GM19455 (cell line): ENCODE results near the gene PNPLA2.

ENCODE experiments used
- ATAC-seq: cut with Tn5 transposase; IDR thresholded peaks from one replicate; pipeline ENCODE4 v1.9.1; 2021; ENCODE audit not compliant: unreplicated experiment

PNPLA2 gene

DNA sequence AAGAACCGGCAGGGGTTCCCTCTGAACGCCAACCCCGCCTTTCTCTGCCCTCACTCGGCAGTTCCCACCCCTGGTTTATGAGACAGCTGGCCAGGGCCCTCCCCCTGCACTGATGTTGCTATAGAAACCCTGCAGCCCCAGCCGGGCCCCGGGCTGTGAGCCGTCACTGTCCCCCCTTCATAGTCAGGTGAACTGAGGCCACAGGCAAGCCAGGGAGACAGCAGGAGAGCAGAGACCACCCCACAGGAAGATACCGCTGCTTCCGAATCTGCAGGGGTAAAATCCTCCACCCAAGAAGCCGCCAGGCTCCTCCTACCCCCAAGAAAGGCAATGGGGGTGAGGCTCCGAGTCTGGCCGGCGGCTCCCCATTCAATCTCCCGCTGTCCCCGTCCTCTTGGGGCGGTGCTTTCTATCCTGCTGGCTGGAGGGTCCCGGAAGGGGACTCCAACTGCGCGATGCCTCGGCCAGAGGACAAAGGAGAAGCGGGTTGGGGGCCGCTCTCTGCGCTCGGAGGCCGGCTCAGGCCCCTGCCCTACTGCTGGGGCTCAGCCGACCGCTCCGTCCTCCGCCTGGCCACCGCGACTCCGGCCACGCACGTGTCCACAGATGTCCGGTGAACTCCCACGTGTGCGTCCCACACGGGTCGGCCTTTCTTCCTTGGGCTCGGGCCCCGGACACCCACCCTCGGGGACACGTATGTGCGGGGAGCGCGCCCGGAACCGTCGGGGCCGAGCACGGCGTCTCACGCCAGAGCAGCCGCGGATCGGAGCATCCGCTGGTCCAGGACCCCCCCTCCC lies 21.2 kb upstream of the PNPLA2 start:
- ATAC-seq, result peak; percentile 40

DNA sequence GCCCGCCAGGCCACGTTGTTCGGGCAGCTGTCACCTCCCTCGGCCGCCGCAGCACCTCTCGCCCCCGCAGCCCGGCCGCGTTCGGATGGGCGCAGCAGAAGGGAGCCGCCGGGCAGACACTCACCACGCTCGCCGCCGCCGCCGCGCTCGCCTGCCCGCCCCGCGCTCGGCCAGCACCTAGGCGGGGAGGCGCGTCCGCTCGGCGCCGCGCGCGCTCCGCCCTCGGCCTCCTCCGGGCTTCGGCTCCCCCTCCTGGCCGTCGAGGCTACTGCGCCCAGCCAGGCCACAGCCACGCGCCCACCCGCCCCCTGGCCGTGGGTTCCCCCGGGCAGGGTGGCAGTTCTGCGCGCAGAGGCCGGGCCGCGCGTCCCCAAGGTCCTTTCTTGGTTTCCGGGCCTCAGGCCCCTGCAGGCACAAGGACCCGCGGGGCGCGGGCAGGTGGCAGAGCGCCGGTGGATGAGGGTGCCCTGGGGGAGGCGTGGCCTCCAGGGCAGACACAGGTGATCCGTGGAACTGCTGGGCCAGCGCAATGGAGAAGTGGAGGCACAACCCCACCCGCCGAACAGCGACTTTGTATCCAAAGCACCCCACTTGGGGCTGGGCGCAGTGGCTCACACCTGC lies 20.5 kb upstream of the PNPLA2 start, which contains the start of gene SLC25A22:
TSS of gene SLC25A22 (minus strand) at position 189 of the 621 bp plus-strand sequence. CDS start 3,275 bp downstream, outside the sequence.
- ATAC-seq, result peak; percentile 56

DNA sequence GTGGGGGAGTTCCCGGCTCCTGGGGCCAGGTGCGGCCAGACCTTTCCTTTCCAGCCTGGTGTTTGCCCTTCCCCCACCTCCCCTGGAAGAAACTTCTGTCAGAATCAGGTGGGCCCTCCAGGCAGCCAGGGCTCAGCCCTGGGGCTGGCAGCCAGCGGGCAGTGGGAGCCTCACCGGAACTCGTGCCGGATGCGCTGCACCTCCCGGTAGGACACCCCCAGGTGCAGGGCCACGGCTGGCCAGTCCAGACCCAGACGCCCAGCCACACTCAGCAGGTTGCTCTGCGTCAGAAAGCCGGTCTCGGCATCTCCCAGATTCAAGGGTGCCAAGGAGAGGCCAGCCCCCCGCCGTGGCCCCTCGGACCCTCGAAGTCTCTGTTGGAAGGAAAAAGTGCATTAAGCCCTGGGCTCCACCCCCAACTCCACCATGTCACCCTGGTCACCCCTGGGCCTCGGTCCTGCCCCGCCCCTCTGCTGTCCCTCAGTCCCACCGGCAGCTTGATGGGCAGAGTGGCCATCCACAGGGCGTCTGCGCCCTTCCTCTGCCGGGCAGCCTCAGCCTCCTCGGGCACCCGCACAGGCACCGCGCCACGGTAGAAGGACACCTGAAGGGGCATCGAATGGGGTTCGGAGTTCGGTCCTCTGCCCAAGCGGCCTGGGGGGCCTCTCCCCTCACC lies 18.9 kb upstream of the PNPLA2 start:
- no peak for ATAC-seq

DNA sequence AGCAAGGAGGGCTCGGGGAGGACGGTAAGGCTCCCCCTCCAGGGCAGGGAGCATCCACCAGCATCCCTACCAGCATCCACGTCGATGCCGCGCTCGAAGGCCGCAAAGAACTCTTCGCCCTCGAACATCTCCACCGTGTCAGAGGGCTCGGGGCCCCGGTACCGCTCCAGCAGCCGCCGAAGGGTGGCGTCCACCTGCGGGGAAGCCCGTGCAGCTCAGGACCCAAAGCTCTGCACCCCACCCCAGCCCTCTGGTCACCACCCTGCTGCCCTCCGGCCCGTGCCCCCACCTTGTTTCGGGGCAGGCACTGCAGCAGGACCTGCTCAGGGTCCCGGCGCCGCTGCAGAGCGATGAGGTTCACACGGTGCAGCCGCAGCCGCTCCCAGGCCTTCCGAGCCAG lies 18.2 kb upstream of the PNPLA2 start:
- no peak for ATAC-seq

DNA sequence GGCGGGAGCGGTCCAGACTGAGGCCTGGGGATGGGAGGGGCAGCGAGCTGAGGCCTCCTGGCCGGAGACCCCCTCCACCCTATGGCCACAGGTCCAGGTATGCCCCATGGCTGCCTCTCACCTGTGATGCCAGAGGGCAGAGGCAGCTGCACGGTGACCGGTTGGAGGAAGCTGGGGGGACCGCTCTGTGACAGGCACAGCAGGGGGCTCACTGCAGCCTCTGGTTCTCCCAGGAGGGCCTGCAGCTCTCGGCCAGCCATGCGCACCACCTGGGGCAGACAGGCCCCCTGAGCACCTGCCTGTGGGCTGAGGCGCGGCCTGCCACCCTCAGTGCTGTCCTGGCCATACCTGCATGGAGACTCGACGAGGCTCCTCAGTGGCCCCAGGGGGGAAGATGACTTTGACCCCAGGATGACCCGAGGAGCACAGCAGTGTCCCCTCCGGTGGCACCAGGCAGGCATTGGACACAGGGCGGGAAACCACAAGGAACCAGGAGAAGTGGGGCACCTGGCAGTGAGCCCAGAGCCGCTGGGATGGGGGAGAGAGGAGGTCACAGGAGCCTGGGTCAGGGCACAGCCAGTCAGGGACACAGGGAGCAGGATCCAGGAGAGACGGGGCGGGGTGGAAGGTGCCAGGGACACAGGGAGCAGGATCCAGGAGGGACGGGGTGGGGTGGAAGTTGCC lies 17.5 kb upstream of the PNPLA2 start:
- no peak for ATAC-seq

DNA sequence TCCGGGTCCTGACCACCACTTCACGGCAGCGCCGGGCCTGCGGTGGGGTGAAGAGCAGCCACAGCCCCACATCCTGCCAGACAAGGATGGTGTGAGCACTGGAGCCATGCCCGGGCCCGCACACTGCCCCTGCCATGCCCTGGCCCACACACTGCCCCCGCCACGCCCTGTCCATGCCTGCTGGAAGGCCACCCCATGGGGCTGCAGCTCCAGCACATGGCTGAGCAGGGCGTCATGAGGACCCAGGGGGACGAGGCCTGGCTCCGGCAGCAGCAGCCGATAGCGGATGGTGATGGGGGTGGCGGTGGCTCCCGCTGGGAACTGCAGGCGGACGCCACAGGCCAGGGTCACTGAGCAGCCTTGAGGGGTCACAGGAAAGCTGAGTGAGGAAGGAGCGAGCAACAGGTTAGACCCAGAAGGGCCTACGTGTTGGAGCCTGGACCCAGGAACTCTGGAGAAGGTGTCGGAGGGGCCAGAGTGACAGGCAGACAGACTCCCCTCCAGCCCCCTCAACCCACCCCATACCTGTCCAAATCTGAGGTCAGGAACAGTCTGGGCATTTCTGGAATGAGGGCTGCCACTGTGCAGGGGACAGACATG lies 16.6 kb upstream of the PNPLA2 start:
- ATAC-seq, result no peak

DNA sequence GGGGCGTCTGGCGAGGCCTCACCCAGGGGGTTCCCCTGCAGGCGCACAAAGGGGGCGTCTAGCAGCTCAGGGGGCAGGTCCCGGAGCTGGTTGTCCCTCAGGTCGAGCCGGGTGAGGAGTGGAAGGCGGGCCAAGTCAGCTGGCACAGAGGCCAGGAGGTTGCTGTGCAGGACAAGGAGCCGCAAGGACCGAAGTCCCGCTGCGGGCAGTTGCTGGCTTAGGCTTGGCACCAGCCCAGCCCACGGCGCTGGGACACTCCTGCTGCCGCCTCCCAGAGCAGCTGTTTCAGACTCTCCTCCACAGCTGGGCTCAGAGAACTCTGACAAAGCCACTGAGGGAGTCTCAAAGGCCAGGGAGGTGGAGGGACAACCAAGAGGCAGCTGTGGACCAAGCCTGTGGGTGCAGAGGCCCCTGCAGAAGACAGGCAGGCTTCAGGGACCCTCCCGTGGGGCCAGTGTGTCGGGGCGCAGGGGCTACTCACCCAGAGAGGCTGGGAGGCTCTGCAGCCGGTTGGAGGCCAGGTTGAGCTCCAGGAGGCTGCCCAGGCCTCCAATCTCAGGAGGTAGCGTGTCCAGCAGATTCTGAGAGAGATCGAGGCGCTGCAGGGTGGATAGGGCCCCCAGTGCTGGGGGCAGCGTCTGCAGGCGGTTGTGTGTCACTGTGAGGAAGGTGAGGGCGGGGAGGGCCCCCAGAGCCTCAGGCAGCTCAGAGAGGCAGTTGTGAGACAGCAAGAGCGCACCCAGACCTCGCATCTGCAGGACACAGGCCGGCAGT lies 15.8 kb upstream of the PNPLA2 start:
- ATAC-seq, result no peak

DNA sequence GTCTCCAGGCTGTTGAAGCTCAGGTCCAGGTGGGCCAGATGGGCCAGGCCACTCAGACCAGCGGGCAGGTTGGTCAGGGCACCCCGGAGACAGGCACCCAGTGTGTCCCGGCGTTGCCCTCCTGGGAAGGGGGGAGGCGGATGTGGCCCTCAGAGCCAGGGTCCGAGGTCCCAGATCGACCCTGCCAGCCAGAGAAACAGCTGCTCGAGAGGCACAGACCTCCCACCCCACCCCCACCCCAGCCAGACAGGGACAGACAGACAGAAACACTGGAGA lies 15.3 kb upstream of the PNPLA2 start:
- ATAC-seq, result no peak

DNA sequence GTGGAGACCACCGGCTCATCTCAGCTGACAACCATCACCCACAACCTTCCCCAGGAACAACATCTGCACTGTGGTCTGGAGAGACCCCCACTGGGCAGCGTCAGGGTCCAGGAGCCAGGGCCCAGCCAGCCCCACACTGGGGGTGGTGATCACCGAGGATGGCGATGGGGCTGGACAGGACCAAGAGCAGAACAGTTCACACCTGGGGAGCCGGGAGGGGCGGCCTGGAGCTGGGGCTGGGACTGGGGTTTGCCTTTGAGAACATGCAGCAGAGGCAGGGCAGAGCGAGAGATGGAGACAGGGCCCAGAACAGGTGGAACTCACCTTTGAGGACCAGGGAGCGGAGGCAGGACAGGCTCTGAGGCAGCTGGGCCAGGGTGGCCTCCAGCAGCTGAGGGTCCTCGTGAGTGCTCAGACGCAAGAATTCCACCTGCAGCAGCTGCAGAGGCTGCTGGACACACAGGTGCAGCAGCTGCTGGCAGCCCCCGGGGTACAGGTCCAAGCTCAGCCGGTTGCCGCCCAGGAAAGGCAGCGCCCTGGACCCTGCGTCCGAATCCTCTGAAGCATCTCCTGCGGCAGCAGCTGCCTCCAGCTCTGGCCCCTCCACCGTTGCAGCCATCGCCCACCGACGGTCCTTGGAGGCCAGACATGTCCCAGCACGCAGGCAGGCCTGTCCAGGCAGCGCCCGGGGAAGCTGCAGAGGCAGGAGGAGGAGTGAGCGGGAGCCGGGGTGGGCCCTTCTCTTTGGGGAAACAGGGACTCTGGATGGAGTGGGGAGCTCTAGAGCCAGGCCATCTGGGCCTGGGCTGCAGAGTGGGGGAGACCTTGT lies 14.7 kb upstream of the PNPLA2 start:
- no peak for ATAC-seq

DNA sequence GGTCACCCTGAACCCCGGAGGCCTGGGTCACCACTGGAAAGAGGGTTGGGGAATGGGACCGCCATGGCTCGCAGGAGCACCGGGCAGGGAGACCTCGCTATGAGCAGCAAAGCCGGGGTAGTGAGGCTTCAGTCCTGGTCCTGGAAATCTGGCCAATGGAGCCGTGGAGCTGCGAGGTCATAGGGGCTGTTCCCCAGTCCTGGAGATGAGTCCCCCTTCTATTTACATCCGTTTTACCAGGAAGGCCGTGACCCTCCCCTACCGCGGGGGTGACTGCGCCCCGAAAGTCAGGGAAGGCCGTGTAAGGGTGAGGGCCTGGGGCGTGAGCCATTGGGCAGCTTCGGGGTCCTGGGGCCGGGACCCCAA lies 14.1 kb upstream of the PNPLA2 start:
- ATAC-seq, result no peak

DNA sequence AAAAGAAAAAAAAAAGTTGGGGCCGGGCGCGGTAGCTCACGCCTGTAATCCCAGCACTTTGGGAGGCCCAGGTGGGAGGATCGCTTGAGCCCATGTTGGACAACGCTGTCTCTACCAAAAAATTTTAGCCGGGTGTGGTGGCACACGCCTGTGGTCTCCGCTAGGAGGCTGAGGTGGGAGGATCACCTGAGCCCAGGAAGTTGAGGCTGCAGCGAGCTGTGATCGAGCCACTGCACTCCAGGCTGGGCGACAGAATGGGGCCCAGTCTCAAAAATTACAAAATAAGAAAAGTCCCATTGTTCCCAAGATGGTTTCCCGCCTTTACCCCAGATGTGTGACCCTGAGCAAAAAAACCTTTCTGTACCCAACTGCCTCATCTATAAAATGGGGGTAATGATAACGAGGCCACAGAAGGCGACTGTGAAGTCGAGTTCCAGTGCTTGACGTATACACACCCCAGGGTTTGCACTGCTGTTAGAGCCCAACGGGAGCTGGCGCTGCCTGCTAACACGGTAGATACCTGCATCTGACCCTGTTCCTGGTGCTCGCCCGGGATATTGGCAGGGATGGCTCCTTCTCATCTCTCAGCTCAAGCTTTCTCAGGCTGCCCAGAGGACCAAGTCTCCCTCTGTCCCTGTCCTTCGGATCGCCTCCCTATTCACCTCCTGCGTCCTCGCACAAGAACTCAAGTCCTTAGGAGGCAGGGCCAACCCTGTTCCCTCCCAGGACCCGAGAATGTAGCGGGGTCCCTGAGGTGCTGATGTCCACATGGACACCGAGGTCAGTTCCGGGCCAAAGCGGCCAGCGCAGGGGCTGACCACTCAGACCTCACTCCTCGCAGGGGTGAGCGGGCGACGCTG lies 10.1 kb upstream of the PNPLA2 start:
- no peak for ATAC-seq

DNA sequence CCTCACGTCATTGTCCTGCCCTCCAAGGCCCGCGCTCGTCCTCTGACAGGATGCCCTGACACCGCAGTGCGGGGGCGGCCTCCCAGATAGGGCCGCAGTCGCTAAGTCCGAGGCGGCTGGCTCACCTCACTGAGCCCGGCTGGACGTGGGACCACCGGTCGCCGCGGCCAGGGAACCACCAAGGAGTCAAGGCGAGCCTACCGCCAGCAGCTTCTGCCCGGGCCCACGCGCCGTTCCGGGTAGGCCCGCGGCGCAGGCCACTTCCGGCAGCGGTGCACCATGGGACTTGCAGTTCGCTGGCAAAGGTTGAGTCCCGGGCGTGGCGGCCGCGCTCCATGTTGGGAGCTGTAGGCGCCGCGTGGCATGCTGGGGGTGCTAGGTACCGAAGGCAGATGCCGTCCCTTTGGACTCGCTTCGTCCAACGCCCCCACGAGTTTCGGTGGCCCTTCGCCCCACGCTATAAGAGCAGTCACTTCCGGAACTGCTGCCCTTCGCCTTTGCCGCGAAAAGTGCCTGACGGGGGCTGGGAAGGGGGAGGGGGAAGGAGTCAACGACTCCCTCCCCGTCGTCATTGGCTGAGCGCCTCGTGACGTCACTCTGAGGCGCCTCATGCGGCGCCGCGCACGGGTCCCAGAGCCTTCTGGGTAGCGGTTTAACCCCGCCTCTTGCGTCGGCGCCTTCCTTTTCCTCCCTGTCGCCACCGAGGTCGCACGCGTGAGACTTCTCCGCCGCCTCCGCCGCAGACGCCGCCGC lies 9.3 kb upstream of the PNPLA2 start, which contains the start of gene RPLP2:
TSS of gene RPLP2 (plus strand) at position 681 of the 753 bp plus-strand sequence. CDS start 268 bp downstream, outside the sequence.
- peak; percentile 70 for ATAC-seq

DNA sequence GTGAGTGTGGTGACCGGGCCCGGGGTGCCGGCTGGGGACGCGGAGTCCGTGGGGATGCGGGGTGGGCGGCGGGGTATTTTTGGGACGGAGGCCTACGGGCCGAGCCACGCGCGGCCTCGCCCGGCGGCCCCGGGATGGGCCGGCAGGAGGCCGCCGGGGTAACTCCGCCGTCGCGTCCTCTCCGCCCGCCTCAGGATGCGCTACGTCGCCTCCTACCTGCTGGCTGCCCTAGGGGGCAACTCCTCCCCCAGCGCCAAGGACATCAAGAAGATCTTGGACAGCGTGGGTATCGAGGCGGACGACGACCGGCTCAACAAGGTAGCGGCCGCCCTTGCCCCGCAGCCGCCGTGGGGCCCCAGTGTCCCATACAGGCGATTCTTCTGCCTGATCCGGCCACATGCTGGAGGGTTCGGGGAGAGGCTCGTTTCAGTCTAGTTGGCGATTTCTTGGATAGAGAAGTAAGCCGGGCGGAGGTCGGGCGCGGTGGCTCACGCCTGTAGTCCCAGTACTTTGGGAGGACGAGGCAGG lies 8.6 kb upstream of the PNPLA2 start:
- ATAC-seq, result peak; percentile 2

DNA sequence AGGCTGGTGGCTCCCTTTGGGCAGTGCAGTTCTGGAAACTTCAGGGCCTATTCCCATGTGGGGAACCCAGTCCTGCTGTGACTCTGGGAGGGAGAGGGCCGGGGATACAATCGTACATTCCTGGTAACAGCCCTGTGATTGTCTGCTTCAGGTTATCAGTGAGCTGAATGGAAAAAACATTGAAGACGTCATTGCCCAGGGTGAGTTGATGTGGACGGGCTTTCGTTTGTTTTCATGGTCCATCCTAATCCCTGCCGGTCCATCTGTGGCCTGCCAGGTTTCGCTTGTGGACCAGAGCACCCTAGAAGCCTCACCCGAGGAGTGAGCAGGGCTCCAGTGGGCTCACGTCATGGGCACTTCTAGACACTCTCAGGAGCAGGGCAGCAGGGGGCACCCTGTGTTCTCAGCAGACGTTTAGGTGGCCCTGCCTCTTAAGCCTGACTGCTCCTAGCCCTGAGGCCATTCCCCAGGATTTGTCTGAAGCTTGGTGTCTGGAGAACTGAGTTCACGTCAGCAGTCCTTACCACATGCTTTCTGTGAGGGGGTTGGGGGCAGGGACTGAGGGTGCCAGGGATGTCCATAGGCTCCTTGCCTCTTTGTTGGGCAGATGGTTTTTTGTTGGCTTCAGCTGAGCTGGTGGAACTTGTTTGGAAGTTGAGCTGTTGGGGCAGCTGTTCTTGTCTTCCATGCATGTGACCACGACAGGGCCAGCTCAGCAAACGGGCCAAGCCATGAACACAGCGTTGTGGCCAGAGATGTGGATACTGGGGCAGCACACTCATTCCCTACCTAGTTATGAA lies 7.1 kb upstream of the PNPLA2 start:
- no peak for ATAC-seq

DNA sequence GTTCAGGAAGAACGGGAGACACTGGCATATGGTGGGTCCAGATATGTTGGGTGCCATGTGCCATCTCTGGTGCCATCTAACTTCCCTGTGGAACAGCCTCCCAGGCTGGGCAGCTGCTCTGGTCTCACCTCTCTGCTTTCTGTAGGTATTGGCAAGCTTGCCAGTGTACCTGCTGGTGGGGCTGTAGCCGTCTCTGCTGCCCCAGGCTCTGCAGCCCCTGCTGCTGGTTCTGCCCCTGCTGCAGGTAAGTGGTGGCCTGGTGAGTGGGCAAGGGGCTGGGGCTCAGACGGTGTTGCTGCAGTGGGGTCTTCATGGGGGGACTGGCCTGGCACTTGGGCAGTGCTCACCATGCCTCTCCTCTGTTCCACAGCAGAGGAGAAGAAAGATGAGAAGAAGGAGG lies 6.3 kb upstream of the PNPLA2 start:
- no peak for ATAC-seq

DNA sequence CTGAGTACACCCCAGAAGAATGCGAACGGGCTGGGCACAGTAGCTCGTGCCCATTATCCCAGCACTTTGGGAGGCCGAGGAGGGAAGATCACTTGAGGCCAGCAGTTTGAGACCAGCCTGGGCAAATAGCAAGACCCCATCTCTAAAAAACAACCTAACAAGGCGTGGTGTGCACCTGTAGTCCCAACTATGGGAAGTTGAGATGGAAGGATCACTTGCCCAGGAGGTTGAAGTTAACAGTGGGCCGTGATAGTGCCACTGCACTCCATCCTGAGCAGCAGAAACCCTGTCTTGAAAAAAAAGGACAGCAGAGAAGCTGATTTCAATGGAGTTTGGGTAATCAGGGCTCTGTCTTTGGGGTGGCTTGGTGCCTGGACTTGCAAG lies 5.7 kb upstream of the PNPLA2 start:
- ATAC-seq, result no peak
